Sigmoid colon (tissue), 7 donors: ENCODE measurements around the gene GNAQ. TPM values are rescaled to one million over a fixed set of nuclear protein-coding genes. Genes with fewer than 3 reads are reported as not detected.

ENCODE experiments used
- DNase-seq: peaks from one replicate; pipeline ENCODE4 v3.0.0-alpha.2; 2019
- H3K27ac ChIP-seq, 4 donors: fragments of 200-600 bp; sonication (generic); one replicate each; pipeline ENCODE4 v1.5.1; 2016 to 2019; ENCODE audit warnings: mild to moderate bottlenecking in 1 of 4
- H3K27me3 ChIP-seq, 3 donors: fragments of 200-600 bp; sonication (generic); one replicate each; pipeline ENCODE4 v1.5.1; 2019; ENCODE audit warnings: mild to moderate bottlenecking in 1 of 3
- H3K36me3 ChIP-seq, 4 donors: fragments of 200-600 bp; sonication (generic); one replicate each; pipeline ENCODE4 v1.5.1; 2016 to 2019
- H3K4me1 ChIP-seq, 4 donors: fragments of 200-600 bp; sonication (generic); one replicate each; pipeline ENCODE4 v1.5.1; 2017 to 2019
- H3K4me3 ChIP-seq, 4 donors: fragments of 200-600 bp; sonication (generic); one replicate each; pipeline ENCODE4 v1.5.1; 2017 to 2019; ENCODE audit warnings: mild to moderate bottlenecking in 2 of 4, moderate library complexity in 1 of 4
- H3K9me3 ChIP-seq, 4 donors: fragments of 200-600 bp in 3 of 4; sonication (generic) in 3 of 4; one replicate each; pipeline versions ENCODE4 v1.5.1 to v1.6.1; 2013 to 2019
- CTCF ChIP-seq, 4 experiments: fragments of 450-650 bp in 3 of 4; fragments of 200-600 bp in 1 of 4; IDR thresholded peaks; one replicate each; pipeline ENCODE4 v1.5.1; 2016 to 2019; ENCODE audit warnings: antibody characterized with exemption in 4 of 4, mild to moderate bottlenecking in 3 of 4, moderate library complexity in 2 of 4
- EP300 ChIP-seq, 4 donors: sonication (generic); formaldehyde crosslinking; IDR thresholded peaks; one replicate each; pipeline ENCODE4 v1.6.1; 2017; ENCODE audit warnings: antibody characterized with exemption in 4 of 4
- POLR2A ChIP-seq, 2 donors: fragments of 450-650 bp; IDR thresholded peaks; one replicate each; pipeline ENCODE4 v1.6.1; 2016; ENCODE audit warnings: antibody characterized with exemption in 2 of 2, mild to moderate bottlenecking in 2 of 2, moderate library complexity in 2 of 2
- POLR2AphosphoS5 ChIP-seq, 4 donors: sonication (generic); formaldehyde crosslinking; IDR thresholded peaks; one replicate each; pipeline ENCODE4 v1.6.1; 2017; ENCODE audit warnings: antibody characterized with exemption in 4 of 4
- WGBS, 2 donors: extraction: QIAGEN DNeasy Blood & Tissue Kit; methylation state at CpG; one replicate each; pipeline ENCODE4 v1.1.7; 2013; 5-methylcytosine and 5-hydroxymethylcytosine counted together
- intact Hi-C: fragments of 100-400 bp; cut with DNase I; formaldehyde crosslinking; loops from one replicate; pipeline ENCODE4 v1.15.1; 2023
- polyA plus RNA-seq, 3 donors: library from polyadenylated mRNA; stranded (reverse); fragments of 200-250 nt; gene quantifications; one replicate each; pipeline ENCODE4 v1.2.3, GENCODE V29; 2013
- total RNA-seq, 4 donors: library from RNA; depleted of rRNA; stranded (reverse); fragments of >200 nt; gene quantifications; one replicate each; pipeline ENCODE4 v1.1.0, GENCODE V29; 2016
- donor health status: healthy with polysubstance abuse.
- donor health status: Bipolar disorder and iron deficiency.
- donor health status: healthy.

The GNAQ gene
- total and polyA plus RNA-seq, 7 donors: 21.6 to 79.2 (median 49.5) TPM

GRCh38 chr9:77954013-77954665 is 77.5 kb downstream of the GNAQ start:
- H3K27ac ChIP-seq: peak overlapping the region in 2 of 4 donors; percentile 3 to 39
- H3K27me3 ChIP-seq: no peaks in the 10 kb centered on the region
- no peak overlapping the region for H3K4me3 ChIP-seq
- no peaks in the 10 kb centered on the region for H3K9me3 ChIP-seq
- DNase-seq: no peak
- intact Hi-C loops: no loop called here
- no peaks in the 10 kb centered on the region for H3K36me3 ChIP-seq
- 50 to 71% methylated on average over 6 of the region's 6 CpGs for WGBS, 2 donors
- TF ChIP-seq CTCF (IDR thresholded peaks at IDR 0.05) (no peak), EP300 (IDR thresholded peaks at IDR 0.05) (no peak), POLR2AphosphoS5 (IDR thresholded peaks at IDR 0.05) (no peak), POLR2A (IDR thresholded peaks at IDR 0.05) (no peak)
- peaks cover 0 to 83% (median 65%) of the 10 kb centered on the region in 4 donors for H3K4me1 ChIP-seq

- H3K4me1 ChIP-seq: peaks cover 0 to 86% (median 68%) of the 10 kb centered on the region in 4 donors
- no peaks in the 10 kb centered on the region for H3K27me3 ChIP-seq
- TF ChIP-seq POLR2AphosphoS5 (IDR thresholded peaks at IDR 0.05): no peak
- no peak for TF ChIP-seq CTCF (IDR thresholded peaks at IDR 0.05)
- TF ChIP-seq POLR2A (IDR thresholded peaks at IDR 0.05): no peak
- no peak overlapping the region for H3K4me3 ChIP-seq
- no peak for DNase-seq
- no peaks in the 10 kb centered on the region for H3K9me3 ChIP-seq
- intact Hi-C loops: no loop called here
- peak overlapping the region in 3 of 4 donors; percentile 3 to 39 (median 39) for H3K27ac ChIP-seq
- no peaks in the 10 kb centered on the region for H3K36me3 ChIP-seq
These were observed 78.0 kb downstream of the GNAQ start for GRCh38 chr9:77953590-77953989.

GRCh38 chr9:77952635-77953328 is 78.8 kb downstream of the GNAQ start:
- Histone ChIP-seq H3K27me3 (no peaks in the 10 kb centered on the region), H3K9me3 (no peaks in the 10 kb centered on the region), H3K36me3 (no peaks in the 10 kb centered on the region), H3K27ac (peak overlapping the region; percentile 3 to 39 (median 22)), H3K4me1 (peaks cover 0 to 86% (median 64%) of the 10 kb centered on the region in 4 donors), H3K4me3 (no peak overlapping the region)
- intact Hi-C loops: no loop called here
- no peak for DNase-seq
- TF ChIP-seq POLR2A (IDR thresholded peaks at IDR 0.05) (no peak), EP300 (IDR thresholded peaks at IDR 0.05) (no peak), CTCF (IDR thresholded peaks at IDR 0.05) (no peak), POLR2AphosphoS5 (IDR thresholded peaks at IDR 0.05) (no peak)
- WGBS, 2 donors: 12 to 31% methylated on average over 2 of the region's 2 CpGs

- TF ChIP-seq POLR2A (IDR thresholded peaks at IDR 0.05): no peak
- TF ChIP-seq EP300 (IDR thresholded peaks at IDR 0.05): no peak
- TF ChIP-seq CTCF (IDR thresholded peaks at IDR 0.05): no peak
- no peak for TF ChIP-seq POLR2AphosphoS5 (IDR thresholded peaks at IDR 0.05)
- H3K36me3 ChIP-seq: no peaks in the 10 kb centered on the region
- intact Hi-C loops: no loop called here
- 94 to 95% methylated on average over 1 of the region's 1 CpG for WGBS, 2 donors
- H3K4me3 ChIP-seq: no peak overlapping the region
- no peaks in the 10 kb centered on the region for H3K9me3 ChIP-seq
- no peak for DNase-seq
- H3K27me3 ChIP-seq: no peaks in the 10 kb centered on the region
- peak overlapping the region in 1 of 4 donors; percentile 22 for H3K27ac ChIP-seq
- H3K4me1 ChIP-seq: peaks cover 0 to 91% (median 72%) of the 10 kb centered on the region in 4 donors
These were observed 80.2 kb downstream of the GNAQ start for GRCh38 chr9:77951369-77951768.
